ENCODE measurements around the gene TMEM243. TPM values are rescaled to one million over a fixed set of nuclear protein-coding genes. Genes with fewer than 3 reads are reported as not detected.

Gene TMEM243
- total and polyA plus RNA-seq, 2 of the 13 experiments (the other 11 are each of a cell fraction or from before 2014, with no cell fraction given): 25.1 to 31.2 TPM

- TF ChIP-seq PBX3 (CRISPR knock-in tag; IDR thresholded peaks at IDR 0.05; ENCODE audit: borderline replicate concordance) (no peak), KDM2A (CRISPR knock-in tag; IDR thresholded peaks at IDR 0.05; ENCODE audit: borderline replicate concordance, low read depth) (peak; percentile 73; the same call in 1 of the 2 replicates), KLF12 (CRISPR knock-in tag; IDR thresholded peaks at IDR 0.05; ENCODE audit: borderline replicate concordance) (no peak; the same call in 1 of the 2 replicates), SNAPC5 (CRISPR knock-in tag; IDR thresholded peaks at IDR 0.05; ENCODE audit: borderline replicate concordance) (no peak), HES4 (CRISPR knock-in tag; IDR thresholded peaks at IDR 0.05; ENCODE audit: borderline replicate concordance) (no peak; the same call in 1 of the 2 replicates), ZNF737 (CRISPR knock-in tag; IDR thresholded peaks at IDR 0.05; ENCODE audit: borderline replicate concordance) (no peak), CTCF (CRISPR knock-in tag; IDR thresholded peaks at IDR 0.05) (no peak), ZNF589 (CRISPR knock-in tag; conservative IDR thresholded peaks at IDR 0.05) (no peak; the same call in none of the 2 replicates), TARDBP (CRISPR knock-in tag; IDR thresholded peaks at IDR 0.05) (peak; percentile 85), GMEB1 (CRISPR knock-in tag; IDR thresholded peaks at IDR 0.05; ENCODE audit: borderline replicate concordance) (peak; percentile 96), ZNF773 (CRISPR knock-in tag; IDR thresholded peaks at IDR 0.05; ENCODE audit: borderline replicate concordance) (0 out of 2 replicates have a peak, but pooled peaks have one; percentile 50), ZFP91 (CRISPR knock-in tag; IDR thresholded peaks at IDR 0.05; ENCODE audit: borderline replicate concordance) (peak; percentile 88), ZNF326 (CRISPR knock-in tag; IDR thresholded peaks at IDR 0.05; ENCODE audit: borderline replicate concordance) (no peak), ZUFSP (CRISPR knock-in tag; IDR thresholded peaks at IDR 0.05; ENCODE audit: borderline replicate concordance) (no peak), ZNF800 (CRISPR knock-in tag; IDR thresholded peaks at IDR 0.05) (0 out of 2 replicates have a peak, but pooled peaks have one; percentile 31)
Observed at GRCh38 chr7:87152112-87152896, 67.2 kb downstream of the TMEM243 start, which contains the start of gene DMTF1 (continued).
